Activated CD4-positive, alpha-beta memory T cell treated with anti-CD3 and anti-CD28 coated beads for 36 hours (primary cell): Measurements from ENCODE around the gene TSPYL6. TPM values are rescaled to one million over a fixed set of nuclear protein-coding genes. Genes with fewer than 3 reads are reported as not detected.

Experiments used
- CTCF ChIA-PET: fragments of 350-600 bp; sonication (Branson Sonifier 250); formaldehyde crosslinking; loops from one replicate; lab custom pipeline; 2021; ENCODE audit warnings: antibody characterized with exemption, inconsistent platforms; lab: Charles Lee
- POLR2A ChIA-PET: fragments of 350-600 bp; sonication (Branson Sonifier 250); formaldehyde crosslinking; loops from one replicate; lab custom pipeline; 2021; ENCODE audit warnings: antibody characterized with exemption; lab: Charles Lee
- DNase-seq: peaks from one replicate; pipeline ENCODE4 v3.0.0-alpha.2; 2020
- H3K27ac Mint-ChIP-seq: one replicate; pipeline ENCODE4 v1.8.0; 2021; ENCODE audit warnings: mixed read lengths
- H3K27me3 Mint-ChIP-seq: one replicate; pipeline ENCODE4 v1.8.0; 2021; ENCODE audit warnings: mixed read lengths
- H3K36me3 Mint-ChIP-seq: one replicate; pipeline ENCODE4 v1.8.0; 2021; ENCODE audit warnings: mixed read lengths
- H3K4me1 Mint-ChIP-seq: one replicate; pipeline ENCODE4 v1.8.0; 2021; ENCODE audit warnings: low read depth, mixed read lengths
- H3K4me3 Mint-ChIP-seq: one replicate; pipeline ENCODE4 v1.8.0; 2021; ENCODE audit warnings: mild to moderate bottlenecking, mixed read lengths
- H3K9me3 Mint-ChIP-seq: one replicate; pipeline ENCODE4 v1.8.0; 2021; ENCODE audit warnings: mixed read lengths
- intact Hi-C: fragments of 100-400 bp; cut with micrococcal nuclease; formaldehyde crosslinking; loops from one replicate; pipeline ENCODE4 v1.15.1; 2023
- total RNA-seq, 2 experiments: library from RNA; stranded (reverse); gene quantifications; one replicate each; pipeline ENCODE4 v1.2.3, GENCODE V29; 2021

The TSPYL6 gene
- total RNA-seq, 2 experiments from 2014 or later, result not detected

GRCh38 chr2:54249629-54250028, 6.4 kb downstream of the TSPYL6 start:
- peaks cover 4% of the 10 kb centered on the region for H3K36me3 Mint-ChIP-seq
- no peaks in the 10 kb centered on the region for H3K4me1 Mint-ChIP-seq
- ChIA-PET POLR2A (no interaction called here), CTCF (no interaction called here)
- H3K4me3 Mint-ChIP-seq, result no peak overlapping the region
- no peaks in the 10 kb centered on the region for H3K27me3 Mint-ChIP-seq
- DNase-seq, result no peak
- intact Hi-C loops, result no loop called here
- H3K27ac Mint-ChIP-seq, result no peak overlapping the region
- no peaks in the 10 kb centered on the region for H3K9me3 Mint-ChIP-seq

- ChIA-PET CTCF (no interaction called here), POLR2A (no interaction called here)
- Mint-ChIP-seq H3K27me3 (no peaks in the 10 kb centered on the region), H3K9me3 (no peaks in the 10 kb centered on the region), H3K27ac (no peak overlapping the region), H3K36me3 (no peaks in the 10 kb centered on the region), H3K4me3 (no peak overlapping the region), H3K4me1 (no peaks in the 10 kb centered on the region)
- intact Hi-C loops, result no loop called here
- DNase-seq, result no peak
These were observed 8.9 kb downstream of the TSPYL6 start for GRCh38 chr2:54247115-54247514.

- no peak for DNase-seq
- CTCF ChIA-PET, result no interaction called here
- Mint-ChIP-seq H3K36me3 (peaks cover 3% of the 10 kb centered on the region), H3K4me3 (no peak overlapping the region), H3K27me3 (no peaks in the 10 kb centered on the region), H3K27ac (no peak overlapping the region), H3K4me1 (no peaks in the 10 kb centered on the region), H3K9me3 (peaks cover 5% of the 10 kb centered on the region)
- intact Hi-C loops, result no loop called here
- POLR2A ChIA-PET, result no interaction called here
These were observed 15.2 kb downstream of the TSPYL6 start for GRCh38 chr2:54240515-54241469.

- peaks cover 5% of the 10 kb centered on the region for H3K9me3 Mint-ChIP-seq
- intact Hi-C loops, result no loop called here
- no peaks in the 10 kb centered on the region for H3K27me3 Mint-ChIP-seq
- H3K4me3 Mint-ChIP-seq, result no peak overlapping the region
- POLR2A ChIA-PET, result no interaction called here
- H3K27ac Mint-ChIP-seq, result no peak overlapping the region
- H3K36me3 Mint-ChIP-seq, result peaks cover 3% of the 10 kb centered on the region
- DNase-seq, result no peak
- CTCF ChIA-PET, result interaction anchor here (0.7 kb wide), 1 partner anchor 133 kb away, joined by 3 read pairs; no protein-coding TSS in a partner anchor
- H3K4me1 Mint-ChIP-seq, result no peaks in the 10 kb centered on the region
These were observed 16.6 kb downstream of the TSPYL6 start for GRCh38 chr2:54239427-54239826.

- Mint-ChIP-seq H3K4me1 (no peaks in the 10 kb centered on the region), H3K36me3 (peaks cover 6% of the 10 kb centered on the region), H3K4me3 (no peak overlapping the region), H3K27ac (no peak overlapping the region), H3K9me3 (peaks cover 7% of the 10 kb centered on the region), H3K27me3 (no peaks in the 10 kb centered on the region)
- POLR2A ChIA-PET, result no interaction called here
- no peak for DNase-seq
- intact Hi-C loops, result no loop called here
- CTCF ChIA-PET, result no interaction called here
These were observed 18.6 kb downstream of the TSPYL6 start for GRCh38 chr2:54237428-54237827.

- Mint-ChIP-seq H3K27me3 (no peaks in the 10 kb centered on the region), H3K9me3 (peaks cover 7% of the 10 kb centered on the region), H3K27ac (no peak overlapping the region), H3K4me3 (no peak overlapping the region), H3K36me3 (peaks cover 11% of the 10 kb centered on the region), H3K4me1 (no peaks in the 10 kb centered on the region)
- intact Hi-C loops, result no loop called here
- ChIA-PET CTCF (no interaction called here), POLR2A (no interaction called here)
- no peak for DNase-seq
These were observed 22.0 kb downstream of the TSPYL6 start for GRCh38 chr2:54233832-54234649.

GRCh38 chr2:54228945-54229344, 27.1 kb downstream of the TSPYL6 start:
- Mint-ChIP-seq H3K9me3 (peaks cover 3% of the 10 kb centered on the region), H3K27me3 (no peaks in the 10 kb centered on the region), H3K4me3 (no peak overlapping the region), H3K4me1 (no peaks in the 10 kb centered on the region), H3K36me3 (peaks cover 9% of the 10 kb centered on the region), H3K27ac (no peak overlapping the region)
- intact Hi-C loops, result no loop called here
- POLR2A ChIA-PET, result no interaction called here
- no peak for DNase-seq
- CTCF ChIA-PET, result no interaction called here

GRCh38 chr2:54227798-54228197, 28.2 kb downstream of the TSPYL6 start:
- Mint-ChIP-seq H3K4me1 (no peaks in the 10 kb centered on the region), H3K27ac (no peak overlapping the region), H3K9me3 (peaks cover 3% of the 10 kb centered on the region), H3K4me3 (no peak overlapping the region), H3K36me3 (peaks cover 9% of the 10 kb centered on the region), H3K27me3 (no peaks in the 10 kb centered on the region)
- POLR2A ChIA-PET, result no interaction called here
- no peak for DNase-seq
- intact Hi-C loops, result no loop called here
- CTCF ChIA-PET, result no interaction called here

- H3K9me3 Mint-ChIP-seq, result no peaks in the 10 kb centered on the region
These were observed 29.8 kb downstream of the TSPYL6 start for GRCh38 chr2:54226260-54226659.

GRCh38 chr2:54224997-54225396, 31.0 kb downstream of the TSPYL6 start:
- Mint-ChIP-seq H3K36me3 (peaks cover 1% of the 10 kb centered on the region), H3K27me3 (no peaks in the 10 kb centered on the region), H3K27ac (no peak overlapping the region), H3K9me3 (no peaks in the 10 kb centered on the region), H3K4me3 (no peak overlapping the region), H3K4me1 (no peaks in the 10 kb centered on the region)
- intact Hi-C loops, result no loop called here
- POLR2A ChIA-PET, result no interaction called here
- DNase-seq, result no peak
- CTCF ChIA-PET, result no interaction called here

More at GRCh38 chr2:54226260-54226659, 29.8 kb downstream of the TSPYL6 start:
- H3K4me1 Mint-ChIP-seq, result no peaks in the 10 kb centered on the region
- H3K36me3 Mint-ChIP-seq, result peaks cover 1% of the 10 kb centered on the region
- intact Hi-C loops, result no loop called here
- no peak overlapping the region for H3K27ac Mint-ChIP-seq
- ChIA-PET CTCF (no interaction called here), POLR2A (no interaction called here)
- no peak overlapping the region for H3K4me3 Mint-ChIP-seq
- no peak for DNase-seq
- H3K27me3 Mint-ChIP-seq, result no peaks in the 10 kb centered on the region

- Mint-ChIP-seq H3K27me3 (no peaks in the 10 kb centered on the region), H3K36me3 (peaks cover 15% of the 10 kb centered on the region), H3K27ac (no peak overlapping the region), H3K9me3 (peaks cover 19% of the 10 kb centered on the region), H3K4me3 (no peak overlapping the region), H3K4me1 (no peaks in the 10 kb centered on the region)
- intact Hi-C loops, result no loop called here
- no peak for DNase-seq
- ChIA-PET POLR2A (no interaction called here), CTCF (no interaction called here)
These were observed 42.9 kb downstream of the TSPYL6 start for GRCh38 chr2:54213082-54213481.

- Mint-ChIP-seq H3K4me1 (no peaks in the 10 kb centered on the region), H3K4me3 (no peak overlapping the region), H3K27me3 (no peaks in the 10 kb centered on the region), H3K36me3 (peaks cover 15% of the 10 kb centered on the region), H3K27ac (no peak overlapping the region), H3K9me3 (peaks cover 19% of the 10 kb centered on the region)
- no peak for DNase-seq
- ChIA-PET CTCF (interaction anchor here (1.2 kb wide), 1 partner anchor 81 kb away, joined by 3 read pairs; no protein-coding TSS in a partner anchor), POLR2A (no interaction called here)
- intact Hi-C loops, result no loop called here
These were observed 43.6 kb downstream of the TSPYL6 start for GRCh38 chr2:54212456-54212855.
